ENCODE data around the gene PPP1R3G.
"Not testable (repeated sequence)": the region's sequence is repeated elsewhere in the genome, so short reads cannot be mapped to it uniquely, and the experiment has no call there.

PPP1R3G gene

DNA sequence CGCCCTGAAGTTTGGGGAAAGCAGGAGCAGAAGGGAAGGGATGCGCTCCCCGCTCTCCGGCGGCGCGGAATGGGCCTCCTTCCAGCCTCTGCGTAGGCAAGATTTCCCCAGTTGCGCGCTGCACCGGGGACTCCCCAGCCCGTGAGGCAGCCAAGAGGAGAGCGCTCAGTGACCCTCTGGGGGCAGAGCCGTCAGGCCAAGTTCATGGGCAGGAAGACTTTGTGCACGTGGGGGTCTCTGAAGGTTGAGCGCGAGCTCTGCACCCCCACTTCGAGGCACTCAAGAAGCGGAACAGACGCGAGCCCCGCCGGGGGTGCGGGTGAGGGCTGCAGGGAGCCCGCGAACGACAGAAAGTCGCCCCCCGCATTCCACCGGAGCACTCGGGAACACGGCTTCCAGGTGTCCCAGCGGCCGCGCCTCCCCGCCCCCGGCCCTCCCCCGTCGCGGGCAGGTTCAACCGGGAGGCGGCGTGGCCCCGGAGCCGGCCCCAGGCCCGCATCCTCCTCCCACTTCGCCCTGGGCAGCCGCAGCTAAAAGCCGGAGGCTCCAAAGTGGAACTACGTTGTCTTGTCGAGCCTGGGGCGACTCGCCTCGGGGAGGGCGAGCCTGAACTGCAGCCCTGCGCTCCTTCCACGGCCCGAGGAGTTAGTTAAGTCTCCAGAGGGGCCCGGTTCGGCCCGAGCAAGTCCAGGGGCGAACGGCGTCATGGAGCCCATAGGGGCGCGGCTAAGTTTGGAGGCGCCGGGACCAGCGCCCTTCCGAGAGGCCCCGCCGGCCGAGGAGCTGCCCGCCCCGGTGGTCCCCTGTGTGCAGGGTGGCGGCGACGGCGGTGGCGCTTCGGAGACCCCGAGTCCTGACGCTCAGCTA lies at the start of gene PPP1R3G:
PPP1R3G (plus strand) TSS at position 561 of the 867 bp plus-strand sequence; CDS start at position 706, 145 bp downstream.
- no peak for DNase-seq (ENCODE audit: low read depth in 2 of 2)

DNA sequence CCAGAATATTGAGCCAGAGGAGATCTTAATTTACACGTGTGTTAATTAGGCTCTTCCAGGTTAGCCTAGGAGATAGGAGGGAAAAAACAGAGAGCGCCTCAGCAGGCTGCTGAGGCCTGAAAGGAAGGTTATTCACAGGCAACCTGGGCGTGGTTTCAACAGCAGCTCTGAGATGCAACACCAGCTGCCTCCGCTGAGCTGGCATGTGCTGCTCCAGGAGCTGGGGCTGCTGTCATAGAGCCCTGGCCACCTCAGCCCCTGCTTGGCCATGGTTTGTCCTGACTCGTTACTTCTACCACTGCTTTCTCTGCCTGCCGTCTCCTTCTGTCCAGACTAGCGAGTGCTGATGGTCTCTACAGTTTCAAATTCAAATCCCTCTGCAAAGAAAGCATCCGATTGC lies 48.9 kb upstream of the PPP1R3G start:
- no peak for DNase-seq (ENCODE audit: low read depth in 2 of 2)

DNA sequence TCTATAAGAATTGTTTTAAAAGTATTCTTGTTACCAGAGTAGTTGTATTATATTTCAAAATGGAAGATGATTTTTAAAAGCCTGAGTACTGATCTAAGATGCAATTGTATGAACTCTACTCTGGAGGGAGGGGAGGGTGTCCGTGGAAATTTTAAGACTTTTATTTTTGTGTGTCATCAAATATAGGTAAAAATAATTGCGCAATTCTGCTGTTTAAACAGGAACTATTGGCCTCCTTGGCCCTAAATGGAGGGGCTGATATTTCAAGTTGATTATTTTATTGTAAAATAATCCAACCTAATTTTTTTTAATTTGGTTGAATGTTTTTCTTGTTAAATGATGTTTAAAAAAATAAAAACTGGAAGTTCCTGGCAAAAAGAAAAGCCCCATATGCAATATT lies 43.2 kb upstream of the PPP1R3G start:
- no peak for DNase-seq (ENCODE audit: low read depth in 2 of 2)

DNA sequence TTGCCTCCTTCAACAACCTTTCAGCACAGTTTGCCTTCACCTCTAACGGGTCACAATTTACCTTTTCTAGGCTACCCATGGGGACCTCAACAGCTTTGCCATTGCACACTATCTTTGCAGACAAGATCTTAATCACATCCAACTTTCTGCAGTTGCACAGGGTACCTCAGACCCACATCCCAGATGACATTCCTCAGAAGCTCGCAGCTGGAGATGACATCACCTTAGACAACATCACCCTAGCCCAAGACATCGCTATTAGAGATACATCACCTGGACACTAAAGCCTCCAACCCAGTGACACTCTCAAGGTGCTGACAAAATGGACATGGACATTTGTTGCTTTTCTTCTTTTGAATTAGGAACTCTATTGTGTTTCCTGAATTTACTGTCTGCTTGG lies 42.7 kb upstream of the PPP1R3G start:
- no peak for DNase-seq (ENCODE audit: low read depth in 2 of 2)

DNA sequence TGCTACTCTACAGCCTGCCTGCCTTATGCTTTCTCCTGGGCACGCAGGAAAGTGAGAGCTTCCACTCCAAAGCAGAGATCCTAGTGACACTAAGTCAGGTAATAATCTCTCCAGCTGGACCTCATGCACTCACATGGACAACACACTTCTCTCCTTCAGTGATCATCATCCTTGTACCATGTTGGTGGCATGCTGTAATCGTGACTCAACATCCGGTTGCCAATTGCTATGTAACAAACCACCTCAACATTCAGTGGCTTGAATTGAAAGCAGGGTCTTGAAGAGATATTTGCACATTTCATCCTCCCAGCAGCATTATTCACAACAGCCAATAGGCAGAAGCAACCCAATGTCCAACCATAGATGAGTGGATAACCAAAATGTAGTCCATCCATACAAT lies 40.3 kb upstream of the PPP1R3G start:
- no peak for DNase-seq (ENCODE audit: low read depth in 2 of 2)

DNA sequence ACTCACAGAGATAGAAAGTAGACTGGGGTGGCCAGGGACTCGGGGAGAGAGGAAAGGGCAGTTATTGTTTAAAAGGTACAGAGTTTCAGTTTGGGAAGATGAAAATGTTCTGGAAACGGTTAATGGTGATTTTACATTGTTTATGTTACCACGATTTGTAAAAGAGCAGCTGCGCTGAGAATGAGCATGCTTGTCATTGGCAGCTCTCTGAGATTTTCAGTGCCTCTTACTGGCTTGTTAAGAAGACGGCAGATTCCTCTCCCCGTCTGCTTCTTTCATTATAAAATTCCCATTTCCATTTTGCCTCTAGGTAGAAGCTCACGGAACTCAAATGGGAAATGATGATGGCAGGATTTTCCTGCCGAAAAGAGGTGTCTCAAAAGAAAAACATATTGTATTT lies 39.7 kb upstream of the PPP1R3G start:
- no peak for DNase-seq (ENCODE audit: low read depth in 2 of 2)

DNA sequence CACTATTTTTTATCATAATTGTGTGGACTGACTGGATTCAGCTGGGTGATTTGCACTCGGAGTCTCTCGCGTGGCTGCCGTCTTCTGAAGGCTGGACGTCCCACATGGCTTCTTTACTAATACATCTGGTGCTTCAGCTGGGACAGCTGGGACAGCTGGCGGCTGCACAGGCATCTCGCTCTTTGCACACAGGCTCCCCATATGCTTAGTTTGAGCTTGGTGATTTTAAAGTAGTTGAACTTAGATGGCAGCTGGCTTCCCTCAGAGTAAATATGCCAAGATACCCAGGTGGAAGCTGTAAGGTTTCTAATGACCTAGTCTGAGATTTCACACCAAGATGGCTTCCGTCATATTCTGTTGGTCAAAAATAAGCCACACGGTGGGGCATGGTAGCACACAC lies 38.7 kb upstream of the PPP1R3G start:
- no peak for DNase-seq (ENCODE audit: low read depth in 2 of 2)

DNA sequence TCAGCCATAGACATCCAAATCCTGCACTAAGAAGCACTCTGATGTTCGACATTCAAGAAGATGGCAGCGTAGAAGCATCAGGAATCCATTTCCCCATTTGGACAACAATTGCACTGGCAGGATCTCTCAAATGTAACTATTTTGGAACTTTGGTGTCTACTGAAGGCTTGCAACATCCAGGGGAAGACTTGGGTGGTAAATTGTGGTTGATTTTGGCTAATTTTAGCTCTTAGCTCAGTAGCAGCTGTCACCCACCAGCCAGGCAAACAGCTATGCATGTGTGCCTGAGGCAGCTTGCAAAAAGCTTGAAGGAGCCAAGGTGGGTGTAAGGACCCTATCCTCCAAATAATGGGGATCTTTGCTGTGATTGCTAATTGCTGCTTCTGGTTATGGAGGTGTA lies 35.1 kb upstream of the PPP1R3G start:
- DNase-seq (ENCODE audit: low read depth in 2 of 2) = no peak

DNA sequence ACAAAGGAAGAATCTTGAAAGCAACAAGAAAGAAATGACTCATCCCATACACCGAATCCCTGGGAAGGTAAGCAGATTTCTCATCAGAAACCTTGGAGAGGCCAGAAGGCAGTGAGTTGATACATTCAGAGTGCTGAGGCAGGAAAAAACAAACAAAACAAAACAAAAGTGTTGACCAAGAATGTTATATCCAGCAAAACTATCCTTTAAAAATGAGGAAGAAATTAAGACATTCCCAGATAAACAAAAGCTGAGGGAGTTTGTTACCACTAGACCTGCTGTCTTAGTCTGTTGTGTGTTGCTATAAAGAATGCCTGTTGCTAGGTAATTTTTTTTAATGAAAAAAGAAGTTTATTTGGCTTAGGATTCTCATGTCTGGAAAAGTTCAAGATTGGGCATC lies 33.7 kb upstream of the PPP1R3G start:
- DNase-seq (ENCODE audit: low read depth in 2 of 2) = no peak

DNA sequence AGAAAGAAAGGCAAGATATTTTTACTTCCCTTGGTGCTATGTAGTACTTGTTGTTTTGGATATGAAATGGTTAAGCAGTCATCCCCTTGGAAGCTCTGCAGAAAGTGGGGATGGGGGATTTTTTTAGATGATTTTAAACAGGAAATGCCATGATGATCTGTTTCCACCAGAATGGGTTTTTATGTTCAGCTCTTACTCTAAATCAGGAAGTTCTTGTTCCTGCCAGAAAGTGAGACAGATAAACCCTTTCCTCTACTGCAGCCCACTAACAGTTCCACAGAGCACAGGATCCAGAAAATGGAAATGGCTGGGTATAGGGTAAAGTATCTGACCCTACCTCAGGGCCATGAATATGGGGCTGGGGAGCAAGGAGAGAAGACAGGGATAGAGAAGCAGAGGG lies 32.1 kb upstream of the PPP1R3G start:
- DNase-seq (ENCODE audit: low read depth in 2 of 2) = no peak

DNA sequence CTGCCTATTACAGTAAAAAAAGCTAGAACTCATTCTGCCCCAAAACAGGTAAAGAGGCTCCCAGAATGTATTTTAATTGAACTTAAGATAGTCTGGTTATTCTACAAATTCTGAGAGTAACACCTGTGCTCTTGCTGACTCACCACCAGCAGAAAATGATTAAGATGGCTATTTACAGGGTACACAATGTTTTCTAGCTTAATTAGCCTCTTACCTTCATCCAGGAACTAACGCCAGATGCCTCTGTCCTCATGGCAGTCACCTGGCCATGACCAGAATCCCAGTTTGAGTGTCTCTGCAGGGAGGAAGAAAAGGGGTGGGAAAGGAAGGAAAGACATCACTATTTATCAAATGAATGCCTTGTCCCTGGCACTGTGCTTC lies 31.3 kb upstream of the PPP1R3G start:
- DNase-seq (ENCODE audit: low read depth in 2 of 2) = no peak

DNA sequence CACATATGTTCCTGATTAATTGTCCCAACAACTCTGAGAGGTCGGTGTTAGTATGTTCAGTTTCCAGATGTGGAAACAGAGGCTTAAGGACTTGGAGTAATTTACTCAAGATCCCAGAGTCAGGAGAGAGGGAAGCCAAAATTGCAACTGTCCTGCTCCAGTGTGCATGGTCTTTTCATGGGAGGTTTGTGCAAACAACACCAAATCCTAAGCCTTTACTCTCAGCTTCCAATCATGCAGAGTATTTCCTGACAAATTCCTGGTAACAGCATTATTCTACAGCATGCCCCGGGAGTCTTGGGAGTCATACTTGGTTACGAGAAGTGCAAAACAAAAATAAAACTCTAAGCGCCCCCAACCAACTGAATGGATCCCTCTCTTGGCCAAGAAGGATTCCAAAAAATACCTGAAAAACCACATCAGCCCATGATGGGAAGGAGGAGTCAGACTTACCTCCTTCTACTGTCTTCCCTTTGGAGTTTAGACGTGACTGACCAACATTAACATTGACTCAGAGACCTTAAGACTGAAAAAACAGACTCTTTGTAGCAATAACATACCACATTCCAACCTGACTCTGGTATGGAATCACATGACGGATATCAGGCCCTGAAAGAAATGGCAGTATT lies 30.8 kb upstream of the PPP1R3G start:
- no peak for DNase-seq (ENCODE audit: low read depth in 2 of 2)

DNA sequence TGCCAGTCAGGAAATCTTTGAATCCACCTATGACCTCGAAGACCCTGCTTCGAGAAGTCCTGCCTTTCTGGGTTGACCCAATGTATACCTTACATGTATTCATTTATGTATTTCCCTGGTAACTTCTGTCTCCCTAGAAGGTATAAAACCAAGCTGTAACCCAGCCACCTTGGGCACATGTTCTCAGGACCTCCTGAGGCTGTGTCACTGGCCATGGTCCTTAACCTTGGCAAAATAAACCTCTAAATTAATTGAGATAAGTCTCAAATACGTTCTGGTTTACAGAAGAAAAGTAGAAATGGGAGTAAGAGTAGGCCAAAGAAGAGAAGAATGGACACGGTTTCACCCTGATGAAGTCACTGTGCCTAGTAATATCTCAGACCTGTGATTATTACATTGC lies 30.0 kb upstream of the PPP1R3G start:
- DNase-seq (ENCODE audit: low read depth in 2 of 2) = no peak

DNA sequence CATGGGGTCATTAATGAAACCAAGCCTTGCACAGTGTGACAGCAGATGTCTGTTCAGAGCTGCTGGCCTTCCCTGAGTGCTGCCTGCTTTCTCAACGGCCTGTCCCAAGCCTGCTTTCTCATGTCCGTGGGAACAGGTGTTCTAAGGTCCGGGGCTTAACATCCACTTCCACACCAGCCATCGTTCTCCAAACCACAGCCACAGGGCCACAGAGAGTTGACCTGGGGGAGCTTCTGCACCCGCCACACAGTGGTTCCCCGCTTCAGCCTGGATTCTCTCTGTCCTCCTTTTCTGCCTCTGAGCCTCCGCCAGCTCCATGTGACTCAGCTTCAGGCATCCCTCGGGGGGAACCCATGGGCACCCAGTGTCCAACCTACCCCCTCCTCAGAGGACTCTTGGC lies 26.9 kb upstream of the PPP1R3G start:
- no peak for DNase-seq (ENCODE audit: low read depth in 2 of 2)

DNA sequence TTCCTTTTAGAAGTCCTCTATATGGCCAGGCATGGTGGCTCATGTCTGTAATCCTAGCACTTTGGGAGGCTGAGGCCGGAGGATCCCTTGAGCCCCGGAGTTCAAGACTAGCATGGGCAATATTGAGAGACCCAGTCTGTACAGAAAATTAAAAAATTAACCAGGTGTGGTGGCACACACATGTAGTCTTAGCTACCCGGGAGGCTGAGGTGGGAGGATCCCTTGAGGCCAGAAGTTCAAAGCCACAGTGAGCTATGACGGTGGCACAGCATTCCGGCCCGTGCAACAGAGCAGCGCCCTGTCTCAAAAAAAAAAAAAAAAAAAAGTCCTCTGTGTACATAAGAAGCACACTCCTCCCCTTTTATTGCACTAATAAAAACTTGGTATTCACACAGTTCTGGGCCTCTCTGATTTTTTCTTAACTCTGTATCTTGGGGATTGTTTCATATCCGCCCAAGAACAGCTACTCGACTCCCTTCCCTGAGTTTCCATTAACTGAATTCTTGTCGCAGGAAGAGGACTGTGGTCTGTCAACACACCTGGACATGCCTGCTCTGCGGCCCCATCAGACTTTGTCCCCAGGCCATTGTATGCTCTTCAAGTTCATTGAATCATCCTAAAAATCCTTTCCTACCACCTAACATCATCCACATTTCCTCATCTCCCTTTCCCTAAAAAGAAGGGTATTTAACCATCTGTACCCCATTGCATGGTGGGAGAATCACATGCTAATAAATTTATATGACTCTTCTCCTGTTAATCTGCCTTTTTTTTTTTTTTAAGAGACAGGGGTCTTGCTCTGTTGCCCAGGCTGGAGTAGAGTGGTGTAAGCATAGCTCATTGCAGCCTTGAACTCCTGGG lies 25.9 kb upstream of the PPP1R3G start:
- no peak for DNase-seq (ENCODE audit: low read depth in 2 of 2)

DNA sequence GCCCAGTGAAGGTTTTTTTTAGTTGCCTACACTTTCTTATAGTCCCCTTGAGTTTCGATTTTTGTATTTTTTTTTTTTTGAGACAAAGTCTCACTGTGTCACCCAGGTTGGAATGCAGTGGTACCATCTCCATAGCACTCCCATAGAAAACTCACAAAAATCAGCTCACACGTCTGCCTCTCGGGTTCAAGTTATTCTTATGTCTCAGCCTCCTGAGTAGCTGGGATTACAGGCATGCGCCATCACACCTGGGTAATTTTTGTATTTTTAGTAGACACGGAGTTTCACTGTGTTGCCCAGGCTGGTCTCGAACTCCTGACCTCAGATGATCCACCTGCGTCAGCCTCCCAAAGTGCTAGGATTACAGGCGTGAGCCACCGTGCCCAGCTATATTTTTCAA lies 24.7 kb upstream of the PPP1R3G start:
- not testable (repeated sequence) for DNase-seq (ENCODE audit: low read depth in 2 of 2)

DNA sequence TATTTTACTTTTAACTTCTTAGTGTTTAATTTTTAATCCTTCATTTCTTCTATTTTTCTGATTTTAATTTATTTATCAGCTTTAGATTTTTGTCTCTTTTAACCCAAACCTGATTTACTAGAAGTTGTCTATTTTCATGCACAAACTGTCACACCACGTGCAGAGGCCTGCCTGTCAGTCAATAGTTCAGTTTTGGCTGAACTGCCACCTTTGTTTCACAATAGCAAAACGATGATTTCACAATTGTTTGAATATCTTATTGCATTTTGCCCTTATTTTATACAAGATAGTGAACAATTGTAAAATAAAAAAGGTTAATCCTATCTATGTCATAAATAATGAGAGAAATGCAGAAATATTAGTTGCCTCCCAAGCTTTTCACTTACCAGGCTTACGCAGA lies 24.0 kb upstream of the PPP1R3G start:
- DNase-seq (ENCODE audit: low read depth in 2 of 2) = no peak

DNA sequence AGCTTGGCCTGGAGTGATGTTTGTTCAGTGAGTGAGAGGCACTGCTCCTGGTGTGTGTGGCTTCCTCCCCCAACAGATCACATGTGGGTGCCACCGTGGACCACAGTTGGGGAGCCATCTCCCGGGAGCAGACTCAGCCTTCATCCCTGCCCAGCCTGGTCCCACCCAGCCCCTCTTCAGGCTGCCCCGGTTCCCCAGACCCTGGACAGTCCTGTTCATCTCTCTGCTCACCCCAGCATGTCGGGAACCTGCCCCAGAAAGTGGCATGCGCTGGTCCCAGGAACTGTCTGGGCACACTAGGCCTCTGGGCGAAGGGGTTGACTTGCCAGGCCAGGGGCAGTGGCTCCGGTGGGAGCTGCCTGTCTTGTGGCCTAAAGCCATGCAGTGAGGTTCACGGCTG lies 21.5 kb upstream of the PPP1R3G start:
- no peak for DNase-seq (ENCODE audit: low read depth in 2 of 2)

DNA sequence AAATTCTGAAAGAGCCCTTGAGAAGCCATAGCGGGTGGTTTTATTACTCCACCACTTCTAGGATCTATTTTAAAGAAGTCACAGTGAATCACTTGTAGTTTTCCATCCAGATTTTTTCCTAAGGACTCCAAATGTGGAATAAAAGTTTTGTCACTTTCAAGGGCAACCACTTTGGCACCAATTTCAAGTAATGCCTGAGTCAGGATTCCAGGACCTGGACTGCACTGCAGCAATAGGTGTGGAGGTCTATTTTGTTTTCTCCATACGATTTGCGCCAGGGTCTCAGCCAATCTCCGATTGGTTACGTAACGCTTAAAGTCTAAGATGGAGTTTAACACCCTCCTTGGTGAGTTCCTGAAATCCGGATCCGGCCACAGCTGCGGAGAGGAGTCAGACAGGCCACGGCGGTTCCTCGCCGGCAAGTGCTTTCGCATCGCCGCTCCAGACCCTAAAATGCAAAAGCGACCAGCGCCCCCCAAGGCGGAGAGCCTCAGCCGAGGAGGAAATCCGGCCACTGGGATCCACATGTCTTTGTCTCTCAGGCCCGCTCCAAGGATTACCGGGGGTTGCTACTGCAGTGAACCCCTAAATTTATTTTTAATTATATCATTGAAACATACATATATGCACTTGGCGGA lies 18.6 kb upstream of the PPP1R3G start:
- DNase-seq (ENCODE audit: low read depth in 2 of 2) = no peak

DNA sequence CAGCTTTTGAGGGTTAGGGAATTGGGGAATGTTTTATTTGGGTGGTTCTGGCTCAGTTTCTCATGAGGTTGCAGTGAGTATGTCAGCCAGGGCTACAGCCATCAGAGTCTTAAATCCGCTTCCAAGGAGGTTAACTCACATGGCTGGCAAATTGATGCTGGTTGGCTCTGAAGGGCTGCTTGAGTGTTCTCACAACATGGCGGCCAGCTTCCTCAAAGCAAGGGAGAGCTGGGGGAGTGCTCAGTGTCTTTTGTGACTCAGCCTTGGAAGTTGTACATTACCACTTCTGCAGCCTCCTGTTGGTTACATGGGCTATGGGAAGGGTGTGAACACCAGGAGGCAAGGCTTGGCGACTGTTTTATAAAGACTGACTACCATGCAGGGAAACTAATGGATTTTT lies 17.8 kb upstream of the PPP1R3G start:
- DNase-seq (ENCODE audit: low read depth in 2 of 2) = no peak

DNA sequence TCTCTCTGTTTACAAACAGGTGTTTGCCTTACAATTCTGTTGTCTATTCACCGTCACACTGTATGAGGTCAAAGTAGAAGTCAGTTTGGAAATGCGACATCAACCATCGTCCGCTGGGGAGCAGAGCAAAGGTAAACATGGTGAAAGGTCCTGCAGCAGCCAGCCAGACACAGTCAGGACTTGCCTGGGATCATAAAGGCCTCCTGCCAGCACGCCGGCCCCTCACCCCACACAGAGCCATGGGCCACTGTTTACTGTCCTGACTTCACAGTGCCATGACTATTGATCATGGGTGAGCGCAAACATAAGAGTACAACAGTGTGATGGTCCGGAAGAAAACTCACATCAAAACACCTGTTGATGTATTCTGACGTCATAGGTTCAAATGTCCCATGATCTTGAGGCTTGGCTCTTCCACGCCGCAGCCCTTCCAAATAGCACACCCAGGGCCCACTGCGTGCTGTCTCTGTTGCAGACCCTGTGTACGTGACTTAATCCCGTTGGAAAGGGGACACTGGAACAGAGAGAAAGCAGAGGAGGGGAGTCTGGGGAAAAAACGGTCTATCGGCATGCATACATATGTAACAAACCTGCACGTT lies 16.9 kb upstream of the PPP1R3G start:
- DNase-seq (ENCODE audit: low read depth in 2 of 2) = no peak

DNA sequence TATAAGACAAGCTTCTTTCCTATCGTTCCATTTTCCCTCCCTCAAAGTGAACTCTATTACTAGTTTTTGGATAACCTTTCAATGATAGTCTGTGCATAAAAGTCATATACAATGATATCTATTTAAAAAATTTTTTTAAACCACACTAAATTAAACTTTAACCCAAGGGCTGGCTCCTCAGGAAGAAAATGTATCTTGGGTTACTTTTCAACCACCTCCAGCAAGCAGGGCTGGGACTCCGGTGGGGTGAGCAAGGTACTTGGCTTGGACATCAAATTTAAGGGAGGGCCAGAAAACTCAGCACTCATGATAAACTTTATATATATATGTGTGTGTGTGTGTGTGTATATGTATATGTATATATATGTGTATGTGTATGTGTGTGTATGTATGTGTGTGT lies 13.9 kb upstream of the PPP1R3G start:
- DNase-seq (ENCODE audit: low read depth in 2 of 2) = no peak

Data from stimulated activated CD8-positive, alpha-beta memory T cell treated with anti-CD3 and anti-CD28 coated beads, Interleukin-7, amount 100 ng/mL, for 4 hours (primary cell).